AG04450 (cell line): Measurements from ENCODE around the gene HEMGN. TPM values are rescaled to one million over a fixed set of nuclear protein-coding genes. Genes with fewer than 3 reads are reported as not detected.

Experiments
- CTCF ChIA-PET: fragments of 300-600, 350-600 bp; formaldehyde crosslinking; extraction: SDS; loops from one replicate; lab custom pipeline; 2022; ENCODE audit warnings: antibody characterized with exemption, inconsistent platforms; lab: Charles Lee
- POLR2A ChIA-PET: fragments of 350-600 bp; formaldehyde crosslinking; extraction: SDS; loops from one replicate; lab custom pipeline; 2021; ENCODE audit warnings: antibody characterized with exemption, inconsistent platforms; lab: Yijun Ruan, JAX
- DNase-seq: peaks from one replicate; pipeline ENCODE4 v3.0.0-alpha.2; 2011; ENCODE audit warnings: low read depth, low spot score
- H3K27ac ChIP-seq: one replicate; pipeline ENCODE4 v1.5.1; 2012; ENCODE audit warnings: low read depth, low read length, control low read depth
- H3K27me3 ChIP-seq: one replicate; pipeline ENCODE4 v1.6.0; 2012; ENCODE audit warnings: low read length; ENCODE audit not compliant: control insufficient read depth, insufficient read depth
- H3K4me3 ChIP-seq: 2 replicates; pipeline ENCODE4 v1.5.1; 2011; ENCODE audit warnings: mild to moderate bottlenecking, low read depth, low read length, control low read depth
- H3K9me3 ChIP-seq: 2 replicates; pipeline ENCODE4 v1.5.1; 2012; ENCODE audit warnings: low read length; ENCODE audit not compliant: control insufficient read depth, insufficient read depth
- polyA plus RNA-seq: library from polyadenylated mRNA; depleted of rRNA; stranded (reverse); fragments of >200 nt; gene quantifications from 2 replicates; pipeline ENCODE4 v1.2.3, GENCODE V29; 2011
- TF ChIP-seq, protein P1 (sequence below): IDR thresholded peaks from 2 replicates; pipeline ENCODE4 v1.5.1; 2011; ENCODE audit warnings: low read depth, low read length, control low read depth, inconsistent platforms

HEMGN gene
- polyA plus RNA-seq, 1 experiment = not detected

- H3K27ac ChIP-seq = no peak overlapping the region
- H3K9me3 ChIP-seq = no peaks in the 10 kb centered on the region
- no peak overlapping the region for H3K4me3 ChIP-seq
- TF ChIP-seq, protein P1, sequence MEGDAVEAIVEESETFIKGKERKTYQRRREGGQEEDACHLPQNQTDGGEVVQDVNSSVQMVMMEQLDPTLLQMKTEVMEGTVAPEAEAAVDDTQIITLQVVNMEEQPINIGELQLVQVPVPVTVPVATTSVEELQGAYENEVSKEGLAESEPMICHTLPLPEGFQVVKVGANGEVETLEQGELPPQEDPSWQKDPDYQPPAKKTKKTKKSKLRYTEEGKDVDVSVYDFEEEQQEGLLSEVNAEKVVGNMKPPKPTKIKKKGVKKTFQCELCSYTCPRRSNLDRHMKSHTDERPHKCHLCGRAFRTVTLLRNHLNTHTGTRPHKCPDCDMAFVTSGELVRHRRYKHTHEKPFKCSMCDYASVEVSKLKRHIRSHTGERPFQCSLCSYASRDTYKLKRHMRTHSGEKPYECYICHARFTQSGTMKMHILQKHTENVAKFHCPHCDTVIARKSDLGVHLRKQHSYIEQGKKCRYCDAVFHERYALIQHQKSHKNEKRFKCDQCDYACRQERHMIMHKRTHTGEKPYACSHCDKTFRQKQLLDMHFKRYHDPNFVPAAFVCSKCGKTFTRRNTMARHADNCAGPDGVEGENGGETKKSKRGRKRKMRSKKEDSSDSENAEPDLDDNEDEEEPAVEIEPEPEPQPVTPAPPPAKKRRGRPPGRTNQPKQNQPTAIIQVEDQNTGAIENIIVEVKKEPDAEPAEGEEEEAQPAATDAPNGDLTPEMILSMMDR = peak; percentile 79
- no peaks in the 10 kb centered on the region for H3K27me3 ChIP-seq
- ChIA-PET POLR2A (interaction anchor here (0.9 kb wide), 1 partner anchor 186 kb away, joined by 3 read pairs; no protein-coding TSS in a partner anchor), CTCF (interaction anchor here (0.5 to 5.6 kb wide), 39 partner anchors 10 to 725 kb away, joined by 3 to 78 read pairs (median 4); partner anchors contain the start of genes TBC1D2, TRMO and XPA)
- DNase-seq = peak; percentile 21
These were observed 37.0 kb downstream of the HEMGN start for GRCh38 chr9:97900738-97901565.

DNA sequence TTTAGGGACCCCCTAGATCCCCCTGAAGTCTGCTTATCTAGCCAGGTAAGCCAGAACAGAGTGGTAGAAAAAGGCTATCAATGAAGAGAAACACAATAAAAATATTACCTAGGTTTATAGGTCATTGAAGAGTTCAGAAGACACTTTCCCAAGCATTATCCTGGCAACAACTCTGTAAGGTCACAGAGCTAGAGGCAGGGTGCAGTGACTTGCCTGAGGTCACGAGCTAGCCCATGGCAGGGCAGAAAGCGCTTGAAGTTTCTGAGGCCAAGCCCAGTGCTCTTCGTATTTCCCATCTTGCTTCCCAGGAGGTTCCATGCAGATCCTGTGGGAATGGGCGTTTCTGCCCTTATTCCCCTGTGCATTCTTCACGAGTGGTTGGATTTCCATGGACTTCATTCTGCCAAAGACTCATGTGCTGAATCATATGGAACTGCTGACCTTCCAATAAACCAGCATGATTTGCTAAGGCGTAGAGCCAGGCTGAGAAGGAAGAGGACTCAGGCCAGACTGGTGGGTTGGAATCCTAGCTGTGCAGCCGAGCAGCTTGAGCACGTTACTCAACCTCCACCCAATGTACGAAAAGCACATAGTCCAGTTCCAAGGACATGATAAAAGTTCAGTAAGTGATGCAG, 37.8 kb downstream of the HEMGN start:
- peak; percentile 15 for DNase-seq
- H3K27ac ChIP-seq = no peak overlapping the region
- POLR2A ChIA-PET = interaction anchor here (0.9 kb wide), 1 partner anchor 185 kb away, joined by 3 read pairs; no protein-coding TSS in a partner anchor
- CTCF ChIA-PET = interaction anchor here (0.7 to 5.6 kb wide), 24 partner anchors 9 to 355 kb away, joined by 3 to 78 read pairs (median 4); partner anchors contain the start of genes TBC1D2, TRMO and XPA
- TF ChIP-seq, protein P1 = no peak
- H3K4me3 ChIP-seq = no peak overlapping the region
- no peaks in the 10 kb centered on the region for H3K27me3 ChIP-seq
- no peaks in the 10 kb centered on the region for H3K9me3 ChIP-seq

DNA sequence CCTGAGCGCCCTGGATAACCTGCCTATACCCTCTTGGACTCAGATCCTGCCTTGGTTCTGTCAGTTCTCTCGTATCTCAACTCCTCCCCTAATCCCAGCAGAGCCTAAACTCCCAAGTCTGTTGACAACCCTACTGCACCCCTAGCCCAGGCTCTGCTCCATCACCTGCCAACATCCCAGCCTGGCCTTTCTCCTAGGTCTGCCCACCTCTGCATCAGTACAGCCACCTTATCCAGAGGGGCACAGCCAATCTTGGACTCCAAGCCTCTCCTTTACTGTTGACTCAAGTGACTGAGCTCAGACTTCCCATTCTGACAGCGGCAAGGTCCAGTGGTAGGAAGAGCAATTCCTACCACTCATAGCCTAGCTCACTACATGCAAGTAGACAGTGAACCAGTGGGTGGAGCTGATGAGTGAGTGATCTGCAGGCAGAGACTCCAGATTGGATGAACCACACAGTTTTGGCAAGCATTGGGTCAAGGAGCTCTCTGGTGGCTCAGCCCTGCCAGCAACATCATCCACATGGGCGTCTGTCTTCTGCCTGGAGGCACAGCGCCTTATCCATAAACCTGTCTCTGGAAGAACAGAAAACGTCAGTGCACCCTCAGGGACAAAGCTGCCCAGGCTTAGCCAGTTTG, 42.2 kb downstream of the HEMGN start:
- no peak overlapping the region for H3K4me3 ChIP-seq
- TF ChIP-seq, protein P1 = 0 out of 2 replicates have a peak, but pooled peaks have one; percentile 4
- H3K9me3 ChIP-seq = peaks cover 4% of the 10 kb centered on the region; the same call in 1 of the 2 replicates
- no peak overlapping the region for H3K27ac ChIP-seq
- ChIA-PET CTCF (no interaction called here), POLR2A (no interaction called here)
- DNase-seq = no peak
- H3K27me3 ChIP-seq = peaks cover 5% of the 10 kb centered on the region

- POLR2A ChIA-PET = no interaction called here
- TF ChIP-seq, protein P1 = no peak
- no peak overlapping the region for H3K4me3 ChIP-seq
- DNase-seq = no peak
- CTCF ChIA-PET = no interaction called here
- H3K27me3 ChIP-seq = peaks cover 5% of the 10 kb centered on the region
- H3K27ac ChIP-seq = no peak overlapping the region
- H3K9me3 ChIP-seq = peaks cover 4% of the 10 kb centered on the region; the same call in 1 of the 2 replicates
These were observed 42.8 kb downstream of the HEMGN start for GRCh38 chr9:97895211-97895610.
